HG03432 (cell line): ENCODE data around the gene DHX16.
"Not testable (repeated sequence)": the region's sequence is repeated elsewhere in the genome, so short reads cannot be mapped to it uniquely, and the experiment has no call there.

Experiments used
- ATAC-seq: cut with Tn5 transposase; IDR thresholded peaks from one replicate; pipeline ENCODE4 v1.9.1; 2021; ENCODE audit warnings: mild to moderate bottlenecking, moderate library complexity; ENCODE audit not compliant: unreplicated experiment

DHX16 gene

DNA sequence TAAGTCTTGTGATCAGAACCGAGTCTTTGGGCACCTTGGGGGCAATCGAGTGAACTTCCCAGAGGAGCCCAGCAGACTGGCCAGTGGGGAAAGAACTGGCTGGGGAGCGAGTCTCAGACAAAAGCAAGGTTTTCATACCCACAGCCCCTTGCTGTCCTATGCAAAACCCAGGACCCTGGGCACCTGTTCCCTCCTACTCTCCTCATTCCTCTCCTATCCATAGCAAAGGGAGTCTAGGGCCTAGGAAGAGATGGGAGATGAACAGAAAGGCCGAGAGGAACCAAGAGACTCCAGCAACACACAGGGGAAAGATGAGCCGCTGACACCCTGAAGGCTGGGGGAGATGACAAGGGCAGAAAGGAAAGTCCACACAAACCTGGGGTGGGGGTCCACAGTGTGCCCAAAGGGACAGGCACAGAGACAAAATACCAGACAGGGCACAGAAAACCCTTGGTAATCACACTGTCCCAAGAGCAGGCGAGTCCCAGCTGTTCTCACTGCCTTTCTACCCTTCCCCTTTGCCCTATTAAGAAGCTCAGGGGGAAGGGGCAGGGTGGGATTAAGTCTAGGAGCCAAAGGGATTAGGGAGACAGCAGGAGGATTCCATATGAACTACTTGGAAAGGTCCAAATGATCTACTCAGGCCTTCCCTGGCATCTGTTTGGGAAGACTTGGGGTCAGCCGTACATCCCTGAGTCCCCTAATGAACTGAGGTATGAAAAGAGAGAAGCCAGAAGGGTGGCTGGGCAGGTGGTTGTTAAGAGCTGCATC, 7.1 kb upstream of the DHX16 start:
- no peak for ATAC-seq

DNA sequence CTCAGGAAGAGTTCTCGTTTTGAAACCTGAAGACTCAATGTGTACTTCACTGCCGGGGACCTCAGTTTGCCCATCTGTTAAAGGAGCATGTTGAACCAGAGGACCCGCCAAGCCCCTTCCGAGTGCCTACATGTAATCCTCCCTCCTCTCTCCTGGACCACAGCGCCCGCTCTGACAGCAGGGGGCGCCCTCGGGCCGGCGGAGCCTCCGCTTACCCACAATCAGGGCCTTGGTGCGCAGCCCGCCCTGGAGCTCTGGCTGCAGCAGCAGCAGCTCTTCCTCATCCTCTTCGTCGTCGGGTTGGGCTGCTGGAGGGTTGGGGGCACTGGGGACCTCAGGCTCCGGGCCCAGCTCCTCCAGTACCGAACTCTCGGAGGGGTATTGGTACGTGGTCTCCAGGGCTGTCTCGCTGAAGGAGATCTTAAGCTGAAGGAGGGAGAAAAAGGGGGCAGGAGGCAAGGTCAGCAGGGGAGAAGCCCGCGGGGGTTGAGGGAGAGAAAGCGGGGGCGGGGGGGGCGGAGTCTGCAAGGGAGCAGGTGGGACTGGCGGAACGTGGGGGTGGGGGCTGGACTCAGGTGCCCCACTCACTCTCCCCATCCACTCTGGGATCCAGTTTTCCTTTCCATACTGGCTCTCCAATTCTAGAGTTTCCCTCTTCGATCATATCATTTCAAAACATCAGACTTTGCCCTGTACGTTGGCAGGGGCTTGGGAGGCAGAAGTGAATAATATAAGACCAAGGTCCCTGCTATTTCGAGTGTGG, 6.3 kb upstream of the DHX16 start:
- ATAC-seq = peak; percentile 42

GRCh38 chr6:30676660-30677285, 4.0 kb upstream of the DHX16 start:
- ATAC-seq = no peak

DNA sequence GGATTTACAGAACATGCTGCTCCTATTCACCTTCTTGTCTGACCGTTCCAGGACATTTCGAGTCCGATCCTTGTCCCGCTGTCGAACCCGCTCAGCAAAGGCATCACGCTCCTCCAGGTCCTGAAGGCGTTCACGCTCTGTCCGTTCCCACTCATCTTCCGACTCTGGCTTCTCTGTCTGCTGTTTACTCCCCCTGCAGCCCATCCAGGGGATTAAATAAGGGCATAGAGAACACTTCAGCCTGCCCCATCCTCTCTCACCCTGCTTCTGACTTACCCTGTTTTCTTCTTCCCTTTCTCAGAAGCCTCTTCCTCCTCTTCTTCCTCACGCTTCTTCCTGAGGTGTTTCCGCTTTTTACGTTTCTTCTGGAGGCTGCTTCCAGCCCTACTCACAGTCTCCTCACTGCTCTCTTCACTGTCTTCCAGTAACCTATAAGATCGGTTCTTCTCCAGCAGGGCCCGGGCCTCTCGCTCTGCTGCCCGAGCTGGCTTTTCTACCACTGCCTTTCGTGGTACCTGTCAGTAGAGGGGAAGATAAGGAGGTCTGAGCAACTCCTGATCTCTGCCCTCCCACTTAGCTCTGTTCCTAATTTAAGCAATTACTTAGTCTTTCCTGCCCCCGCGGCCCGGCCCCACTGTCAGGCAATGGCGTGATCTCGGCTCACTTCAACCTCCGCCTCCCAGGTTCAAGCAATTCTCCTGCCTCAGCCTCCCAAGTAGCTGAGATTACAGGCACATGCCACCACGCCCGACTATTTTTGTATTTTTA, 1.9 kb downstream of the DHX16 start:
- ATAC-seq = no peak

- not testable (repeated sequence) for ATAC-seq
These were observed 6.5 kb downstream of the DHX16 start for GRCh38 chr6:30666300-30666699.

DNA sequence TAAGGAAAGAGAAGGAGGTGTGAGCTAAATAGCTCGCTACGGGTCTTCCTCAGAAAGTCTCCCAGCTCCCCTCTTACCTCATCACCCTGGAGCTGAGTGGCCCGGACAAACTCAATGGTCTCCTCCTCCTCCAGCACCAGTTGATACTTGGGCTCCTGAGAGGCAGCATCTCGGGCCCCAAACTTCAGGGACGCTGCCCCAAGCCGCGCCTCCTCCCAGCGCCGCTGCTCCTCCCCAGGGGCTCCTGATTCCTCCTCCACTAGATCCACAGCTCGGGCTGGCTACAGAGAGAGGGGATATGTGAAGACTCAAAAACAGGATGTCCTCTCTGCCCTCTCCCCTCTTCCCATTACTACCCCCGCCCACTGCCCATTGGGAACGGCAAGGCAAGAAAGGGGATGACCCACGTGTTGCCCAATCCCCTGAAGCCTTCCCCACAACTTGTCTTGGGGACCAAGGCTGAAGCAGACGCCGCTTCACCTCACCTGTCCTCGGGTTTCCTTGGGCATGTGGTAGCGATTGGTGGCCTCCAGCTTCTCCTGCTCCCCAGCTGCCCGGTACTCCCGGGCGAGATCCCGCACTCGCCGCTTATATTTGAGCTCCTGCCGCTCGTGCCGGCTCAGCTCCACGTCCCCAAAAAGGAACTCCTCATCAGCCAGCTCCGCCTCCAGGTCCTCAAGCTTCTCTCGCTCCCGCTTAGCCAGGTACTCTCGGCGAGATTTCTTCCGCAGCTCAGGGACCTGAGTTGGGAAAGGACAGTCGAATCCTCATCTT, 7.6 kb downstream of the DHX16 start:
- ATAC-seq = no peak

GRCh38 chr6:30657922-30658321, 14.9 kb downstream of the DHX16 start:
- not testable (repeated sequence) for ATAC-seq

DNA sequence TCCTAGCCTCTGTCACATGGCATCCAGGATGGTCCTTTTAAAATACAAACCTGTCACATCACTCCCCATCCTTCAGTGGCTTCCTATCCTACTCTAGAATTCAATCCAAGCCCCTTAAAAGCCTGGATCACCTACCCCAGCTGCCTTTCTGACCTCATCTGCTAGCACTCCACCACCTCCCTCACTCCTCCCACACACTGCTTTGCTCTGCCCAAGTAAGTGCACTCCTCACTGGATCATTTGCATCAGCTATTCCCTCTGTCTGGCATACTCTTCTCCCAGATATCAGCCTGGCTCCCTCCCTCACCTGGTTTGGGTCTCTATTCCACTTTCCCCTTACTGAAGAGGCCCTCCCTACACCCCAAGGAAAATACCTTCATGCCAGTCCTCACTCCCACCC, 15.4 kb downstream of the DHX16 start:
- no peak for ATAC-seq

- no peak for ATAC-seq
These were observed 16.3 kb downstream of the DHX16 start for GRCh38 chr6:30656513-30656912.

GRCh38 chr6:30655743-30656094, 17.1 kb downstream of the DHX16 start:
- ATAC-seq = no peak

DNA sequence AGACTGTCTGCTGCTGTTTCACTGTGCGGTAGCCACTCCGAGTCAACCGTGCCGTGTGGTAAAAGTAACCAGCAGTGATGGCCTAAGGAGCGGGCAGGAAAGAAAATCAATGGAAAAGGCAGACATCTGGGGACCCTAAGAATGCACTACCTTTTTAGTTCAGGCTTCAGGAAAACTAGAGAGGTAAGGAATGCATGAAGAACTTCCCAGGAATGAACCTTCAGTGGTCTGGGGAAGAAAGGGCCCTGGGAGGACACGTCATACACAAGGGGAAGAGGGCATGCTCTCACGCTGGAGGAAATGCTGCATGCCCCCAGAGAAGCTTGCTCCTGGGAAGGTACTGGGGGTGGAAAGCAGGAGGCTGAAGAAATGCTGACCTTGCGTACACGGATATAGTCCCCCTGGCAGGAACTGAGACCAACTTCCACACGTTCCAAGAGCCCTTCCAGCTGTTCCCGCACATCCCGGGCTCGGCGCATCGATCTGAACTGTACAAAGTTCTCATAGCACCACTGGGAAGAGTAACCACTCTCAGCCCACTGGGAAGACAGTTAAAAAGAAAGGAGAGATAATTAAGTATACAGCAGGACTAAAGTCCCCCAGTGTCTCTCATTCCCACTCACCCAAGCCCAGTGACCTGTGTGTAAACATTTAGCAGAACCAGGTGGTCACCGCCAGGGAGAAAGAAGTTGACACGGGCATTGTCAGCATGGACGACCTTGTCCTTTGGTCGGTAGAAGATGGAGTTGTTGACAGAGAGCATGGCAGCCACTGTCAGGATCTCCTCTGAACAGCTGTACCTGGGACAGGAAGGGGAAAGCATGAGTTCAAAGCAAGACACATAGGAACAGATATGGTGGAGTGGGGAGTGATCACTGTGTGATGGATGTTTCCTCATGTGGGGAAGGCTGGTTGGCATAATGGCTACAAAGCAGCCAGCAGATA, 17.7 kb downstream of the DHX16 start:
- no peak for ATAC-seq

- no peak for ATAC-seq
These were observed 21.7 kb downstream of the DHX16 start for GRCh38 chr6:30651143-30651542.

GRCh38 chr6:30647242-30648116, 25.3 kb downstream of the DHX16 start:
- peak; percentile 71 for ATAC-seq

- peak; percentile 59 for ATAC-seq
These were observed 26.2 kb downstream of the DHX16 start, which contains the start of gene C6orf136 for GRCh38 chr6:30646450-30647241. C6orf136 (plus strand) TSS chr6:30647133; CDS start chr6:30647232, 99 bp downstream.

DNA sequence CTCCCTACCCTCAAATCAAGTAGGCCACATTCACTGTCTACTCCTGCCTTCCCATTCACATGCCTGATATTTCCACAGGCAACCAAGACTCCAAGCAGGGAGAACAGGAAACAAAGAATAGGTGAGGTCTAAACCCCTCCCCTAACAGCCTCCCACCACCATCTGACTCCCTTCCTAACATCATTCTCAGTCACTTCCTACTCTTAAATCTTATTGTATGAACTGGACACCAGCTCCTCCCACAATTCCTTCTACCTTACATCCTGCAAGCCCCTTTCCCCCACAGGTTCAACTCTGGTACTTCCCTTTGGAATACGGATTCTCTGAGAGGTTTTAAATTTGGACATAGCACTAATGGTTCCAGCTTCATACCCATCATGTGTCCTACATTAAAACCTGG, 26.8 kb downstream of the DHX16 start:
- ATAC-seq = no peak

DNA sequence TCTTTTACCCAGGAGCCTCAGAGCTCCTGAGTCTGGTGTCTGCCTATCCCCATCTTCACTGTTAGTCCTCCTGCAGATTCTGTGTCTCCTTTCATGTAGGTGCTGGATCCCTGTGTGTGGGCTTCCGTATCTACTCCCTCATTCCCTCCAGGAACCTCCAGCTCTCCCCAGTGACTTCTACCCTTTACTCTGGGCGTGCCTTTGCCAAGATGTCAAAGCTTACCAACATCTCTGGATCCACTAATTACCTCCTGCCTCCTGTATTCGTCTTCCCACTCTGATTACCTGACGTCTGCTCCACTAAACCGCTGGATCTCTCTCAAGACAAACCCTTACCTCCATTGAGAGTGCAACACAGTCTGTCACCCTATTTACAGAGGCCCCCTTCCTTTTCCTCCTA, 28.0 kb downstream of the DHX16 start:
- no peak for ATAC-seq

DNA sequence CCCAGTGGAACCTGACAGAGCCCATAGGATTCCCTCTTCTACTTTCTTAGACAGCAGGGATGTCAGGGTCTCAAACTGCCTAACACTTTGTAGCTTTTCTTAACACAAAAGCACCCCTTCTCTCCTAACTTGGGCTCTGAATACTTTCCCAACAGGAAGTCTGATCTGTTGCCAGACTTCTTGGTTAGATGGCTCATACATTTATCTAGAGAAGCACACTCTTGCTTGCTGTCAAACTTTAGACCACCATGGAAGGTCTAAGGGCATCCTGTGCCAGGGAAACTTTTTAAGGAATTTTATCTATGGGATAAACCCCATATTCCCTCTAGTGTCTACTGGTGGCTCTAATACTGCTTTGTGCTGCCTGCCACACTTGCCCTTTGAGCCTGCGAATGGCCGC, 29.1 kb downstream of the DHX16 start:
- ATAC-seq = no peak
